ENCODE data around the gene NELFCD.

Gene NELFCD

DNA sequence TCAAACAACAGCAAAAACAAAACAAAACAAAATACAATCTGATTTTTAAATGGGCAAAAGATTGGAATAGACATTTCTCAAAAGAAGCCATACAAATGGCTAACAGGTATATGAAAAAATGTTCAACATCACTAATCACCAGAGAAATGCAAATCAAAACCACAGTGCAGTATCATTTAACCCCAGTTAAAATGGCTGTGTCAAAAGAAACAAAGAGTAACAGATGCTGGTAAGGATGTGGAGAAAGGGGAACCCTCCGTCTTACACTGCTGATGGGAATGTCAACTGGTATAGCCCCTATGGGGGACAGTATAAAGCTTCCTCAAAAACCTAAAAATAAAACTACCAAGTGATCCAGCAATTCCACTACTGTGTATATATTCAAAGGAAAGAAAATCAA is 10.9 kb upstream of the NELFCD start:
- no peaks in the 10 kb centered on the region for H3K9me3 ChIP-seq (ENCODE audit: insufficient read depth, low read length, severe bottlenecking)
- peaks cover 7% of the 10 kb centered on the region for H3K27me3 ChIP-seq (ENCODE audit: insufficient read depth, low read length, poor library complexity)
- H2AFZ ChIP-seq (ENCODE audit: low read depth, low read length): no peak overlapping the region
- H3K36me3 ChIP-seq (ENCODE audit: insufficient read depth, low read length): no peaks in the 10 kb centered on the region
- no peaks in the 10 kb centered on the region for H3K4me1 ChIP-seq (ENCODE audit: insufficient read depth, low read length)
- DNase-seq: no peak
- H3K4me2 ChIP-seq (ENCODE audit: insufficient read depth, low read length): no peak overlapping the region
- TF ChIP-seq, protein P1, sequence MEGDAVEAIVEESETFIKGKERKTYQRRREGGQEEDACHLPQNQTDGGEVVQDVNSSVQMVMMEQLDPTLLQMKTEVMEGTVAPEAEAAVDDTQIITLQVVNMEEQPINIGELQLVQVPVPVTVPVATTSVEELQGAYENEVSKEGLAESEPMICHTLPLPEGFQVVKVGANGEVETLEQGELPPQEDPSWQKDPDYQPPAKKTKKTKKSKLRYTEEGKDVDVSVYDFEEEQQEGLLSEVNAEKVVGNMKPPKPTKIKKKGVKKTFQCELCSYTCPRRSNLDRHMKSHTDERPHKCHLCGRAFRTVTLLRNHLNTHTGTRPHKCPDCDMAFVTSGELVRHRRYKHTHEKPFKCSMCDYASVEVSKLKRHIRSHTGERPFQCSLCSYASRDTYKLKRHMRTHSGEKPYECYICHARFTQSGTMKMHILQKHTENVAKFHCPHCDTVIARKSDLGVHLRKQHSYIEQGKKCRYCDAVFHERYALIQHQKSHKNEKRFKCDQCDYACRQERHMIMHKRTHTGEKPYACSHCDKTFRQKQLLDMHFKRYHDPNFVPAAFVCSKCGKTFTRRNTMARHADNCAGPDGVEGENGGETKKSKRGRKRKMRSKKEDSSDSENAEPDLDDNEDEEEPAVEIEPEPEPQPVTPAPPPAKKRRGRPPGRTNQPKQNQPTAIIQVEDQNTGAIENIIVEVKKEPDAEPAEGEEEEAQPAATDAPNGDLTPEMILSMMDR (IDR thresholded peaks at IDR 0.05; ENCODE audit: borderline replicate concordance, extremely low read depth, low read length, poor library complexity, severe bottlenecking): no peak
- no peak for TF ChIP-seq EZH2 (IDR thresholded peaks at IDR 0.05; ENCODE audit: borderline replicate concordance, low read depth, low read length, severe bottlenecking)
- H4K20me1 ChIP-seq (ENCODE audit: insufficient read depth, low read length): no peaks in the 10 kb centered on the region
- no peak overlapping the region for H3K4me3 ChIP-seq (ENCODE audit: low read depth in 1 of 2, low read length in 2 of 2)
- ATAC-seq (ENCODE audit: insufficient read depth, low read depth): no peak
- H3K9ac ChIP-seq (ENCODE audit: low read depth, low read length): no peak overlapping the region
- H3K27ac ChIP-seq (ENCODE audit: low read length): no peak overlapping the region
- no peaks in the 10 kb centered on the region for H3K79me2 ChIP-seq (ENCODE audit: insufficient read depth, low read length)

GRCh38 chr20:58971429-58971828 is 9.6 kb upstream of the NELFCD start:
- H3K36me3 ChIP-seq (ENCODE audit: insufficient read depth, low read length): no peaks in the 10 kb centered on the region
- no peak overlapping the region for H3K27ac ChIP-seq (ENCODE audit: low read length)
- no peak overlapping the region for H3K9ac ChIP-seq (ENCODE audit: low read depth, low read length)
- DNase-seq (no peak), ATAC-seq (ENCODE audit: insufficient read depth, low read depth) (no peak)
- H3K79me2 ChIP-seq (ENCODE audit: insufficient read depth, low read length): no peaks in the 10 kb centered on the region
- no peak overlapping the region for H3K4me2 ChIP-seq (ENCODE audit: insufficient read depth, low read length)
- no peaks in the 10 kb centered on the region for H4K20me1 ChIP-seq (ENCODE audit: insufficient read depth, low read length)
- no peaks in the 10 kb centered on the region for H3K4me1 ChIP-seq (ENCODE audit: insufficient read depth, low read length)
- peaks cover 8% of the 10 kb centered on the region for H3K9me3 ChIP-seq (ENCODE audit: insufficient read depth, low read length, severe bottlenecking)
- TF ChIP-seq, protein P1 (IDR thresholded peaks at IDR 0.05; ENCODE audit: borderline replicate concordance, extremely low read depth, low read length, poor library complexity, severe bottlenecking): no peak
- TF ChIP-seq EZH2 (IDR thresholded peaks at IDR 0.05; ENCODE audit: borderline replicate concordance, low read depth, low read length, severe bottlenecking): no peak
- H3K27me3 ChIP-seq (ENCODE audit: insufficient read depth, low read length, poor library complexity): peaks cover 7% of the 10 kb centered on the region
- H3K4me3 ChIP-seq (ENCODE audit: low read depth in 1 of 2, low read length in 2 of 2): no peak overlapping the region
- no peak overlapping the region for H2AFZ ChIP-seq (ENCODE audit: low read depth, low read length)

GRCh38 chr20:58973179-58973578 is 7.9 kb upstream of the NELFCD start:
- TF ChIP-seq EZH2 (IDR thresholded peaks at IDR 0.05; ENCODE audit: borderline replicate concordance, low read depth, low read length, severe bottlenecking): no peak
- TF ChIP-seq, protein P1 (IDR thresholded peaks at IDR 0.05; ENCODE audit: borderline replicate concordance, extremely low read depth, low read length, poor library complexity, severe bottlenecking): no peak
- Histone ChIP-seq H3K9me3 (ENCODE audit: insufficient read depth, low read length, severe bottlenecking) (peaks cover 8% of the 10 kb centered on the region), H3K79me2 (ENCODE audit: insufficient read depth, low read length) (no peaks in the 10 kb centered on the region), H3K4me3 (ENCODE audit: low read depth in 1 of 2, low read length in 2 of 2) (no peak overlapping the region), H3K27me3 (ENCODE audit: insufficient read depth, low read length, poor library complexity) (peaks cover 10% of the 10 kb centered on the region), H2AFZ (ENCODE audit: low read depth, low read length) (no peak overlapping the region), H3K36me3 (ENCODE audit: insufficient read depth, low read length) (no peaks in the 10 kb centered on the region), H3K4me1 (ENCODE audit: insufficient read depth, low read length) (no peaks in the 10 kb centered on the region), H4K20me1 (ENCODE audit: insufficient read depth, low read length) (no peaks in the 10 kb centered on the region), H3K4me2 (ENCODE audit: insufficient read depth, low read length) (no peak overlapping the region), H3K9ac (ENCODE audit: low read depth, low read length) (no peak overlapping the region), H3K27ac (ENCODE audit: low read length) (no peak overlapping the region)
- DNase-seq: no peak
- ATAC-seq (ENCODE audit: insufficient read depth, low read depth): no peak

DNA sequence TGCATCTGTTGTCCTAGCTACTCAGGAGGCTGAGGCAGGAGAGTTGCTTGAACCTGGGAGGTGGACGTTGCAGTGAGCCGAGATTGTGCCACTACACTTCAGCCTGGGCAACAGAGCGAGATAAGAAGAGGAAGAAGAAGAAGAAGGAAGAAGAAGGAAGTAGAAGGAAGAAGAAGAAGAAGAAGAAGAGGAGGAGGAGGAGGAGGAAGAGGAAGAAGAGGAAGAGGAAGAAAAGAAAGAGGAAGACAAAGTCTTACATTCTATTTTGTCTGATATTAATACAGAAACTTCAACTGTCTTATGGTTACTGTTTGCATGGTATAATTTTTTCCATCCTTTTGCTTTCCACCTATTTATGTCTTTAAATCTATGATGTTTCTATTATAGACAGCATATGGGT is 7.2 kb upstream of the NELFCD start:
- Histone ChIP-seq H3K4me2 (ENCODE audit: insufficient read depth, low read length) (no peak overlapping the region), H2AFZ (ENCODE audit: low read depth, low read length) (no peak overlapping the region), H3K36me3 (ENCODE audit: insufficient read depth, low read length) (no peaks in the 10 kb centered on the region), H3K4me1 (ENCODE audit: insufficient read depth, low read length) (no peaks in the 10 kb centered on the region), H3K27ac (ENCODE audit: low read length) (no peak overlapping the region), H3K79me2 (ENCODE audit: insufficient read depth, low read length) (no peaks in the 10 kb centered on the region), H3K9me3 (ENCODE audit: insufficient read depth, low read length, severe bottlenecking) (peaks cover 8% of the 10 kb centered on the region), H3K27me3 (ENCODE audit: insufficient read depth, low read length, poor library complexity) (peaks cover 8% of the 10 kb centered on the region), H3K9ac (ENCODE audit: low read depth, low read length) (no peak overlapping the region), H4K20me1 (ENCODE audit: insufficient read depth, low read length) (no peaks in the 10 kb centered on the region), H3K4me3 (ENCODE audit: low read depth in 1 of 2, low read length in 2 of 2) (no peak overlapping the region)
- no peak for TF ChIP-seq EZH2 (IDR thresholded peaks at IDR 0.05; ENCODE audit: borderline replicate concordance, low read depth, low read length, severe bottlenecking)
- TF ChIP-seq, protein P1 (IDR thresholded peaks at IDR 0.05; ENCODE audit: borderline replicate concordance, extremely low read depth, low read length, poor library complexity, severe bottlenecking): no peak
- DNase-seq (no peak), ATAC-seq (ENCODE audit: insufficient read depth, low read depth) (no peak)
